Cerebellar nuclear complex (tissue), 1 donor: Measurements from ENCODE around the gene MUSK.
"Not testable (repeated sequence)": the region's sequence is repeated elsewhere in the genome, so short reads cannot be mapped to it uniquely, and the experiment has no call there.

ENCODE experiments used
- DNase-seq, 2 experiments: peaks; one replicate each; lab custom pipeline; 2025; lab: John Stamatoyannopoulos, UW

MUSK gene

GRCh38 chr9:110763568-110763967 lies 95.0 kb downstream of the MUSK start:
- no peak for DNase-seq

- no peak for DNase-seq
These were observed 95.4 kb downstream of the MUSK start for GRCh38 chr9:110764006-110764405.

- no peak for DNase-seq
These were observed 97.3 kb downstream of the MUSK start for GRCh38 chr9:110765926-110766325.

GRCh38 chr9:110767559-110768063 lies 99.0 kb downstream of the MUSK start:
- DNase-seq: no peak

- no peak for DNase-seq
These were observed 100.3 kb downstream of the MUSK start for GRCh38 chr9:110768886-110769285.

GRCh38 chr9:110769667-110770066 lies 101.1 kb downstream of the MUSK start:
- DNase-seq: no peak

- no peak for DNase-seq
These were observed 107.1 kb downstream of the MUSK start for GRCh38 chr9:110775724-110776123.

GRCh38 chr9:110776221-110776620 lies 107.6 kb downstream of the MUSK start:
- DNase-seq: no peak

- no peak for DNase-seq
These were observed 108.7 kb downstream of the MUSK start for GRCh38 chr9:110777196-110777875.

GRCh38 chr9:110777876-110778215 lies 109.3 kb downstream of the MUSK start:
- DNase-seq: no peak

- DNase-seq: no peak
These were observed 114.1 kb downstream of the MUSK start for GRCh38 chr9:110782701-110783100.

- DNase-seq: no peak
These were observed 115.7 kb downstream of the MUSK start for GRCh38 chr9:110784309-110784708.

GRCh38 chr9:110785166-110785565 lies 116.6 kb downstream of the MUSK start:
- no peak for DNase-seq

- not testable (repeated sequence) for DNase-seq
These were observed 119.8 kb downstream of the MUSK start for GRCh38 chr9:110788396-110788795.

- no peak for DNase-seq
These were observed 120.3 kb downstream of the MUSK start for GRCh38 chr9:110788871-110789270.

- no peak for DNase-seq
These were observed 129.0 kb downstream of the MUSK start for GRCh38 chr9:110797611-110798010.

- DNase-seq: no peak
These were observed 130.8 kb downstream of the MUSK start for GRCh38 chr9:110799396-110799795.

GRCh38 chr9:110801426-110801825 lies 132.8 kb downstream of the MUSK start:
- DNase-seq: no peak

GRCh38 chr9:110802416-110803035 lies 133.9 kb downstream of the MUSK start:
- no peak for DNase-seq

- no peak for DNase-seq
These were observed 139.5 kb downstream of the MUSK start for GRCh38 chr9:110807956-110808598.

GRCh38 chr9:110808599-110808980 lies 140.0 kb downstream of the MUSK start:
- no peak for DNase-seq

- no peak for DNase-seq
These were observed 140.5 kb downstream of the MUSK start for GRCh38 chr9:110809038-110809595.
